ENCODE data around the gene ACTG2.

DNA sequence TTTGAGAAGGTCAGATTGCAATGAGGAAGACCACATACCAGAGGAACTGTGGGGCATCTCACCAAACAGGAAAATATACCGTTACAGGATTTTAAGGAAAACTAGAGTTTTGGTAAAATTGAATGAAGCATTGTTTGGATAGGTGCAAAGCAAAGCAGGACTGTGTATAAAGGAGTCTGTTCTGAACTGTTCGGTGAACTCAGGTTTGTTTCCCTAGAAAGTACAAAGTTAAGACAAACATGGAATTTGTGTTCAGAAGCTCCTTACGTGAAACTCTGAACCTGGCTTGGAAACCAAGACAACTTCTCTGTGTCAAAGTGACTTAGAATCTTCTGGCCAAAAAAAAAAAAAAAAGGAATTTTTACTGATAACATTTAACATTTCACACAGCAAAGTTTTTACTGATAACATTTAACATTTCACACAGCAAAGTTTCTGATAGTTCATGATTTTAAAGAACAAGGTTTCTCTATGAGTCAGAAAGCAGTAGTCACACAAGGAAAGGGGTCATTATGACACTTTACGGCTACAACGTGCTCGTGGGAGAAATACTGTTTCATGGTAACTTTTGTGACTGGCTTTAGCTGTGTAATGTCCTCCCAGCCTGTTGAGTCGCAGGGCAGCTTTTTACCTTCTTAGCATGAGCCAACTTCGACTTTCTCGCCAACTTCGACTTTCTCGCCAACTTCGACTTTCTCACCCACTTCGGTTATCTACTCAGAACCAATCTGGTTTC lies 70.7 kb downstream of the ACTG2 start:
- TF ChIP-seq, protein P1, sequence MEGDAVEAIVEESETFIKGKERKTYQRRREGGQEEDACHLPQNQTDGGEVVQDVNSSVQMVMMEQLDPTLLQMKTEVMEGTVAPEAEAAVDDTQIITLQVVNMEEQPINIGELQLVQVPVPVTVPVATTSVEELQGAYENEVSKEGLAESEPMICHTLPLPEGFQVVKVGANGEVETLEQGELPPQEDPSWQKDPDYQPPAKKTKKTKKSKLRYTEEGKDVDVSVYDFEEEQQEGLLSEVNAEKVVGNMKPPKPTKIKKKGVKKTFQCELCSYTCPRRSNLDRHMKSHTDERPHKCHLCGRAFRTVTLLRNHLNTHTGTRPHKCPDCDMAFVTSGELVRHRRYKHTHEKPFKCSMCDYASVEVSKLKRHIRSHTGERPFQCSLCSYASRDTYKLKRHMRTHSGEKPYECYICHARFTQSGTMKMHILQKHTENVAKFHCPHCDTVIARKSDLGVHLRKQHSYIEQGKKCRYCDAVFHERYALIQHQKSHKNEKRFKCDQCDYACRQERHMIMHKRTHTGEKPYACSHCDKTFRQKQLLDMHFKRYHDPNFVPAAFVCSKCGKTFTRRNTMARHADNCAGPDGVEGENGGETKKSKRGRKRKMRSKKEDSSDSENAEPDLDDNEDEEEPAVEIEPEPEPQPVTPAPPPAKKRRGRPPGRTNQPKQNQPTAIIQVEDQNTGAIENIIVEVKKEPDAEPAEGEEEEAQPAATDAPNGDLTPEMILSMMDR (IDR thresholded peaks at IDR 0.05): no peak
- TF ChIP-seq TCF7L2 (IDR thresholded peaks at IDR 0.05; ENCODE audit: low read depth, low read length) (no peak), POLR2AphosphoS5 (IDR thresholded peaks at IDR 0.05; ENCODE audit: low read depth, low read length) (no peak)

All from Panc1 (cell line).